Measurements from ENCODE around the gene LFNG.
"Not testable (repeated sequence)": the region's sequence is repeated elsewhere in the genome, so short reads cannot be mapped to it uniquely, and the experiment has no call there.

LFNG gene

DNA sequence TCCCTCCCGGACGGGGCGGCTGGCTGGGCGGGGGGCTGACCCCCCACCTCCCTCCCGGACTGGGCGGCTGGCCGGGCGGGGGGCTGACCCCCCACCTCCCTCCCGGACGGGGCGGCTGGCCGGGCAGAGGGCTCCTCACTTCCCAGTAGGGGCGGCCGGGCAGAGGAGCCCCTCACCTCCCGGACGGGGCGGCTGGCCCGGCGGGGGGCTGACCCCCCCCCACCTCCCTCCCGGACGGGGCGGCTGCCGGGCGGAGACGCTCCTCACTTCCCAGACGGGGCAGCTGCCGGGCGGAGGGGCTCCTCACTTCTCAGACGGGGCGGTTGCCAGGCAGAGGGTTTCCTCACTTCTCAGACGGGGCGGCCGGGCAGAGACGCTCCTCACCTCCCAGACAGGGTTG lies 14.6 kb downstream of the LFNG start:
- DNase-seq, H3K9me3 ChIP-seq, H3K4me1 ChIP-seq: not testable (repeated sequence)

DNA sequence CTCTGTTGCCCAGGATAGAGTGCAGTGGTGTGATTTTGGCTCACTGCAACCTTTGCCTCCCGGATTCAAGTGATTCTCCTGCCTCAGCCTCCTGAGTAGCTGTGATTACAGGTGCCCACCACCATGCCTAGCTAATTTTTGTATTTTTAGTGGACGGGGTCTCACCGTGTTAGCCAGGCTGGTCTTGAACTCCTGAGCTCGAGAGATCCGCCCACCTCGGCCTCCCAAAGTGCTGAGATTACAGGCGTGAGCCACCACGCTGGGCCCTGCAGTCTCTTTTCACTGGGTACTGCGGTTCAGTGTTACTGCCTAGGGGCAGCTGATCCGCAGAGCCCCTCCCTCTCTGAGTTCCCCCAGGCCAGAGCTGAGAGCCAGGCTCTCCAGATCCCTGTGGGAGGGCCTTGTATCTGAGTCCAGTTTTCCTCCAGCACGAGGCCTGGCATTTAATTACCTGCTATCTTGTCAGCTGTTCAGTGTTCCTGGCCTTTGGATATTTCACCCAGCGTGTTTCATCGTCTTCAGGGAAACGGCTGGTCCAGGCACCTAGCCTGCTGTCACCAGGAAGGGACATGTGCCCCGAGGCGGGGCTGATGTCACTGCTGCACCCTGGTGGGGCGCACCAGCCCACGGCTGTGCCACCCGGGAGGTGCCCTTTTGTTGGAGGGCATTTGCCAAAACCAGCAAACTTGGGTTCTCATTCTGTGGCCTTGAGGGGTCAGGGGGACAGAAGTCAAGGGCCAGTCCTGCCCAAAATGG lies 16.5 kb downstream of the LFNG start:
- not testable (repeated sequence) for H3K27me3 ChIP-seq; H3K4me3 ChIP-seq (ENCODE audit: low read depth, low read length); H3K4me1 ChIP-seq; H3K9me3 ChIP-seq
- DNase-seq, result peak; percentile 79
- H3K36me3 ChIP-seq, result peaks cover 31% of the 10 kb centered on the region

More for the DNA sequence above, 14.6 kb downstream of the LFNG start:
- H3K36me3 ChIP-seq, result peaks cover 23% of the 10 kb centered on the region
- H3K27me3 ChIP-seq; H3K4me3 ChIP-seq (ENCODE audit: low read depth, low read length): not testable (repeated sequence)

DNA sequence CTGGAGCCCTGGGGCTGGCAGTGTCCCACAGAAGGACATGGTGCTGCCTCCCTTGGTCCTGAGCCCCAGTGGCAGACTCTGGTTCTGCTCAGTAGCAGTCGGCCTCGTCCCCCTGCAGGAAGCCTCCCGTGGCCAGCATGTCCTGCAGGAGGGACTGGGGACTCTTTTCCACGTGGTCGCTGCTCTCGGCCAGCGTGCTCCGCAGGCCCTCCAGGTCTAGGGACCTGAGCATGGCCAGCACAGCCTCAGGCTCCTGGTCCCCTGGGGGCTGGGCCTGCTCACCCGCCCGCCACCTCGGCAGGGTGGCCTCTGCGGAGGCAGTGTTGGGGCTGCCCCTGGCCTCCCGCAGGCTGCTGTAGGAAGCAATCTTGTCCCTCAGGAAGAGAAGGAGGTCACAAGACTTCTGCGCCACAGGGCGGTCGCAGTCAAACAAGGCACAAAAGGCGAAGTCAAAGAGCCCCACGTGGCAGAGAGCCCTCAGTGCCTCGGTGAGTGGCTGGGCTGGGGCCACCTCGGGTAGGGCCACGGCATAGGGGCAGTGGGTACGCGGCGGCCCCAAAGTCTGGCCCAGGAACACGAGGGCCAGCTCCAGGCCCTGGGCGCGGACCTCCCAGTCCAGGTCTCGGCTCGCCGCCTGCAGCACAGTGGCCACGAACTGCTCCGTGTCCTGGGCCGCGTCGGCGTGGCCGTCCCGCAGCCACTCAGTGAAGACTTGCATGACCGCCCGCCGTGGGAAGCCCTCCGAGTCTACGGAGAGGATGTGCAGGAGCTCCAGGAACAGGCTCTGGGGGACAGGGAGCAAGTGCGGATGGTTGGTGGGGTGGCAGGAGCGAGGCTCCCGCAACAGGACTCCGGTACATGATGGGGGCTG lies 18.6 kb downstream of the LFNG start:
- no peak overlapping the region for H3K4me3 ChIP-seq (ENCODE audit: low read depth, low read length)
- no peaks in the 10 kb centered on the region for H3K27me3 ChIP-seq
- peaks cover 45% of the 10 kb centered on the region for H3K36me3 ChIP-seq
- peak; percentile 35 for DNase-seq
- H3K9me3 ChIP-seq, result no peaks in the 10 kb centered on the region
- no peaks in the 10 kb centered on the region for H3K4me1 ChIP-seq
- TF ChIP-seq, protein P1, sequence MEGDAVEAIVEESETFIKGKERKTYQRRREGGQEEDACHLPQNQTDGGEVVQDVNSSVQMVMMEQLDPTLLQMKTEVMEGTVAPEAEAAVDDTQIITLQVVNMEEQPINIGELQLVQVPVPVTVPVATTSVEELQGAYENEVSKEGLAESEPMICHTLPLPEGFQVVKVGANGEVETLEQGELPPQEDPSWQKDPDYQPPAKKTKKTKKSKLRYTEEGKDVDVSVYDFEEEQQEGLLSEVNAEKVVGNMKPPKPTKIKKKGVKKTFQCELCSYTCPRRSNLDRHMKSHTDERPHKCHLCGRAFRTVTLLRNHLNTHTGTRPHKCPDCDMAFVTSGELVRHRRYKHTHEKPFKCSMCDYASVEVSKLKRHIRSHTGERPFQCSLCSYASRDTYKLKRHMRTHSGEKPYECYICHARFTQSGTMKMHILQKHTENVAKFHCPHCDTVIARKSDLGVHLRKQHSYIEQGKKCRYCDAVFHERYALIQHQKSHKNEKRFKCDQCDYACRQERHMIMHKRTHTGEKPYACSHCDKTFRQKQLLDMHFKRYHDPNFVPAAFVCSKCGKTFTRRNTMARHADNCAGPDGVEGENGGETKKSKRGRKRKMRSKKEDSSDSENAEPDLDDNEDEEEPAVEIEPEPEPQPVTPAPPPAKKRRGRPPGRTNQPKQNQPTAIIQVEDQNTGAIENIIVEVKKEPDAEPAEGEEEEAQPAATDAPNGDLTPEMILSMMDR (IDR thresholded peaks at IDR 0.05; ENCODE audit: low read depth, low read length), result no peak

DNA sequence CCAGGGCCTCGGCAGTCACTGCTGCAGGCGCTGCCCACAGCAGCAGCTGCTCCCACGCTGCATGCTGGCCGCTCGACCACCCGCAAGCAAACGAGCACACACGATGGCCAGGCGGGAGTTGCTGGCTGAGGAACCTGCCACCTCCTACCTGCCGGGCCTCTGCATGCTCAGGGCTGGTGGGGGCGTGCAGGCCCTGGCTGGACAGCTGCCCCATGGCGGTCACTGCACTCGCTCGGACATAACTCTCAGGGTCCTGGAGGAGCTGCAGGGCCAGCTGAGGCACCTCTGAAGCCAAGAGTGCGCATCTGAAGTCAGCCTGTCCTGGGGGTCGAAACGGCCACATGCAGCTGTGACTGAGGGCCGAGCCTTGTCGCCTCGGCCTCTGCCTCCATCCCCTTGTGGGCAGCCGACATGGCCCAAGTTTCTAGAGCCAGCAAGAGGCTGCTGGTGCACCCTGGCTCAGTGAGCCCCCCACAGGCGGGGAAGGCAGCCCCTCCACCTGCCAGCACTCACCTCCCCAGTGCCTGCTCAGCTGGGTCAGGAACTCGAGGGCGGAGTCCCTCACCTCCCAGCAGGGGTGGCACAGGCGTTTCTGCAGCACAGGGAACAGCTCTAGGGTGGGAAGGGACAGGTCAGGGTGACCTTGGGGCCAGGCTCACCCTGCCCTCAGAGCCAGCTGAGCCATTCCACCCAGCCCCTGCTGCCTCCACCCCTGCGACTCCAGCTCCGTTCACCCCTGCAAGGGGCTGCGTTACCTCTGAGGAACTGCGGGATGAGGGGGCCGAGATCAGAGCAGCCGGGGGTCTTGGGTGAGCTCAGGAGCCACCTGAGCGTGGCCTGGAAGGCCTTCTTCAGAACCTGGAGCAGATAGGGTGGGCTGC lies 19.7 kb downstream of the LFNG start:
- H3K9me3 ChIP-seq, result no peaks in the 10 kb centered on the region
- H3K27me3 ChIP-seq, result no peaks in the 10 kb centered on the region
- DNase-seq, result no peak
- no peak overlapping the region for H3K4me3 ChIP-seq (ENCODE audit: low read depth, low read length)
- TF ChIP-seq, protein P1 (IDR thresholded peaks at IDR 0.05; ENCODE audit: low read depth, low read length), result no peak
- no peaks in the 10 kb centered on the region for H3K4me1 ChIP-seq
- peaks cover 52% of the 10 kb centered on the region for H3K36me3 ChIP-seq

DNA sequence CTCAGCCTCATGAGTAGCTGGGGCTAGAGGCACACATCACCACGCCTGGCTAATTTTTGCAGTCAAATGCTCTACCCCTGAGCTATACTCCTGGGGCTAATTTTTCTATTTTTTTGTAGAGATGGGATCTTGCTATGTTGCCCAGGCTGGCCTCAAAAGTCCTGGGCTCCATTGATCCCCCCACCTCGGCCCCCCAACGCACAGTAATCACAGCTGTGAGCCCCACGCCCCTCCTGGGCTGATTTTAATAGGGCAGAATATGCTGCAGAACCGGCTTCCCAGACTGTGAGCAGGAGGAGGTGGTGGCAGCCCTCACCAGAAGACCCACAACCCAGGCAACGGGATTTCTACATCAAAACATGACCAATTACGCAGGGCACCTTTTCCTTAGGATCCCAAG lies 20.6 kb downstream of the LFNG start:
- Histone ChIP-seq H3K4me3 (ENCODE audit: low read depth, low read length) (no peak overlapping the region), H3K4me1 (no peaks in the 10 kb centered on the region), H3K9me3 (no peaks in the 10 kb centered on the region), H3K27me3 (no peaks in the 10 kb centered on the region), H3K36me3 (peaks cover 58% of the 10 kb centered on the region)
- no peak for DNase-seq
- TF ChIP-seq, protein P1 (IDR thresholded peaks at IDR 0.05; ENCODE audit: low read depth, low read length), result no peak

DNA sequence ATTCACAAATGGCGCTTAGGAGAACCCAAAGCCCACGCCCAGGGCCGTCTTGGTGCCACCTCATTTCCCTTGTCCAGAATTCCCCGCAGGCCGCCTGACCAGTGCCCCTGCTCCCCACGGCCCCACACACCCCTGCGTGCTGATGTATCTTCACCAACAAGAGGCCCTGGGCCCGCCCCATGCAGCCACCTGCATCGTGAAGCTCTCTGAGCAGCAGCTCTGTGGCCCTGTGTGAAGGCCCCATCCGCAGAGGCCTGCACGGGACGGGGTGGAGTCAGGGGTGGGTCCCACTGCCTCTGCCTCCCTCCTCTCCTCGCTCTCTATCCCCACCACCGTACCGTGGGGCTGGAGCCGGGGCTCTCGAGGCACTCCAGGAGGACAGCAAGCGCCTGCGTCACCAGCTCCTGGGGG lies 21.1 kb downstream of the LFNG start:
- DNase-seq, result no peak
- Histone ChIP-seq H3K4me3 (ENCODE audit: low read depth, low read length) (no peak overlapping the region), H3K9me3 (no peaks in the 10 kb centered on the region), H3K27me3 (no peaks in the 10 kb centered on the region), H3K36me3 (peaks cover 60% of the 10 kb centered on the region), H3K4me1 (no peaks in the 10 kb centered on the region)
- TF ChIP-seq, protein P1 (IDR thresholded peaks at IDR 0.05; ENCODE audit: low read depth, low read length), result no peak

Measured in BE2C (cell line).